B cell (primary cell): ENCODE data around the gene ITGB1. TPM values are rescaled to one million over a fixed set of nuclear protein-coding genes. Genes with fewer than 3 reads are reported as not detected.

ENCODE experiments used
- ATAC-seq: fragments of 200-7000 bp; cut with Tn5 transposase; one replicate; pipeline ENCODE4 v1.10.0; 2021; ENCODE audit warnings: low read depth, mild to moderate bottlenecking, moderate number of reproducible peaks, moderate library complexity
- CTCF ChIA-PET: fragments of 350-600 bp; sonication (Branson Sonifier 250); formaldehyde crosslinking; loops from one replicate; lab custom pipeline; 2021; ENCODE audit warnings: antibody characterized with exemption, inconsistent platforms; lab: Charles Lee
- POLR2A ChIA-PET: fragments of 350-600 bp; sonication (Branson Sonifier 250); formaldehyde crosslinking; loops from one replicate; lab custom pipeline; 2021; ENCODE audit warnings: antibody characterized with exemption; lab: Charles Lee
- DNase-seq: peaks from one replicate; pipeline ENCODE4 v3.0.0; 2013
- H2AFZ ChIP-seq: 2 replicates; pipeline ENCODE4 v1.6.1; 2012; ENCODE audit warnings: mild to moderate bottlenecking, low read depth, low read length; ENCODE audit not compliant: insufficient read depth, poor library complexity, severe bottlenecking
- H3K27ac ChIP-seq, 2 donors: 1 replicate in 1 of 2; 2 replicates in 1 of 2; pipeline ENCODE4 v1.5.1; 2012 to 2013; ENCODE audit warnings: low read length in 2 of 2, mild to moderate bottlenecking in 2 of 2, moderate library complexity in 1 of 2
- H3K27me3 ChIP-seq, 4 experiments: fragments of 200-600 bp in 1 of 4; sonication (generic) in 1 of 4; replicated peaks in 1 of 4; 1 replicate in 2 of 4; 2 replicates in 2 of 4; pipeline versions ENCODE4 v1.6.1 to v1.7.0; 2013 to 2016; ENCODE audit warnings: low read length in 3 of 4, mild to moderate bottlenecking in 2 of 4, mixed read lengths in 1 of 4, moderate library complexity in 1 of 4; ENCODE audit not compliant: insufficient read depth in 4 of 4, control insufficient read depth in 3 of 4; ENCODE audit errors: control extremely low read depth in 1 of 4
- H3K36me3 ChIP-seq, 2 experiments: replicated peaks in 1 of 2; 1 replicate in 1 of 2; 2 replicates in 1 of 2; pipeline versions ENCODE4 v1.6.1 to v1.7.1; 2013; ENCODE audit warnings: low read length in 1 of 2; ENCODE audit not compliant: insufficient read depth in 2 of 2, control insufficient read depth in 1 of 2; ENCODE audit errors: control extremely low read depth in 1 of 2, extremely low read depth in 1 of 2
- H3K4me1 ChIP-seq, 2 donors: fragments of 200-600 bp in 1 of 2; sonication (generic) in 1 of 2; 1 replicate in 1 of 2; 2 replicates in 1 of 2; pipeline versions ENCODE4 v1.5.1 to v1.6.1; 2013 to 2017; ENCODE audit warnings: low read length in 2 of 2; ENCODE audit not compliant: control insufficient read depth in 2 of 2, insufficient read depth in 2 of 2
- H3K4me2 ChIP-seq: replicated peaks from 2 replicates; pipeline ENCODE3; 2012; ENCODE audit warnings: mild to moderate bottlenecking, low read depth, low read length; ENCODE audit not compliant: poor library complexity, severe bottlenecking
- H3K4me3 ChIP-seq, 5 experiments: fragments of 200-600 bp in 1 of 5; sonication (generic) in 1 of 5; 1 replicate in 3 of 5; 2 replicates in 2 of 5; pipeline versions ENCODE4 v1.5.1 to v1.7.0; 2011 to 2016; ENCODE audit warnings: low read length in 4 of 5, mild to moderate bottlenecking in 4 of 5, low read depth in 2 of 5, control low read depth in 1 of 5, moderate library complexity in 1 of 5; ENCODE audit not compliant: insufficient read depth in 1 of 5; ENCODE audit errors: control extremely low read depth in 1 of 5, extremely low read depth in 1 of 5
- H3K79me2 ChIP-seq: fragments of 200-600 bp; sonication (generic); one replicate; pipeline ENCODE4 v1.6.0; 2016; ENCODE audit warnings: low read length; ENCODE audit not compliant: control insufficient read depth, insufficient read depth
- H3K9ac ChIP-seq: fragments of 200-600 bp; sonication (generic); 2 replicates; pipeline ENCODE4 v1.6.1; 2017; ENCODE audit warnings: mild to moderate bottlenecking, low read length, moderate library complexity
- H3K9me3 ChIP-seq, 3 donors: one replicate each; pipeline versions ENCODE4 v1.6.1 to v1.7.1; 2013; ENCODE audit warnings: low read length in 2 of 3; ENCODE audit not compliant: control insufficient read depth in 2 of 3, insufficient read depth in 1 of 3; ENCODE audit errors: control extremely low read depth in 1 of 3
- H4K20me1 ChIP-seq: 2 replicates; pipeline ENCODE4 v1.6.0; 2012; ENCODE audit warnings: mild to moderate bottlenecking, low read length; ENCODE audit not compliant: insufficient read depth, control insufficient read depth, poor library complexity, severe bottlenecking
- H3K27ac Mint-ChIP-seq: one replicate; pipeline ENCODE4 v1.8.0; 2021; ENCODE audit warnings: mixed read lengths
- H3K27me3 Mint-ChIP-seq: one replicate; pipeline ENCODE4 v1.8.0; 2021; ENCODE audit warnings: mixed read lengths
- H3K4me1 Mint-ChIP-seq: one replicate; pipeline ENCODE4 v1.8.0; 2021; ENCODE audit warnings: mixed read lengths
- H3K4me3 Mint-ChIP-seq: one replicate; pipeline ENCODE4 v1.8.0; 2021; ENCODE audit warnings: mixed read lengths
- H3K9me3 Mint-ChIP-seq: one replicate; pipeline ENCODE4 v1.8.0; 2022; ENCODE audit warnings: mixed read lengths; ENCODE audit not compliant: insufficient read depth
- EZH2 ChIP-seq: IDR thresholded peaks from 2 replicates; pipeline ENCODE4 v1.6.1; 2012; ENCODE audit warnings: borderline replicate concordance, low read depth, mild to moderate bottlenecking, moderate library complexity, low read length; ENCODE audit not compliant: insufficient read depth, poor library complexity, severe bottlenecking
- WGBS: methylation state at CpG from one replicate; pipeline ENCODE4 v1.1.5; 2013; ENCODE audit warnings: missing lambda C conversion rate; ENCODE audit not compliant: insufficient coverage; 5-methylcytosine and 5-hydroxymethylcytosine counted together
- intact Hi-C: fragments of 100-400 bp; cut with micrococcal nuclease; formaldehyde crosslinking; loops from one replicate; pipeline ENCODE4 v1.10.0; 2022
- polyA plus RNA-seq: library from polyadenylated mRNA; depleted of rRNA; stranded (reverse); fragments of >200 nt; gene quantifications from 2 replicates; pipeline ENCODE4 v1.2.3, GENCODE V29; 2012
- total RNA-seq, 2 donors: library from RNA; stranded (reverse); fragments of 120-200 nt in 1 of 2; gene quantifications; 1 replicate in 1 of 2; 2 replicates in 1 of 2; pipeline versions ENCODE4 v1.2.3 to v1.2.4, GENCODE V29; 2013 to 2022
- TF ChIP-seq, protein P1 (sequence below): fragments of 200-600 bp; IDR thresholded peaks from one replicate; pipeline ENCODE4 v1.8.0; 2022; ENCODE audit warnings: antibody characterized with exemption, mild to moderate bottlenecking

ITGB1 gene
- total and polyA plus RNA-seq, 2 donors (not counting 1 experiment from before 2014, with no cell fraction given): 30.8 to 128 TPM

DNA sequence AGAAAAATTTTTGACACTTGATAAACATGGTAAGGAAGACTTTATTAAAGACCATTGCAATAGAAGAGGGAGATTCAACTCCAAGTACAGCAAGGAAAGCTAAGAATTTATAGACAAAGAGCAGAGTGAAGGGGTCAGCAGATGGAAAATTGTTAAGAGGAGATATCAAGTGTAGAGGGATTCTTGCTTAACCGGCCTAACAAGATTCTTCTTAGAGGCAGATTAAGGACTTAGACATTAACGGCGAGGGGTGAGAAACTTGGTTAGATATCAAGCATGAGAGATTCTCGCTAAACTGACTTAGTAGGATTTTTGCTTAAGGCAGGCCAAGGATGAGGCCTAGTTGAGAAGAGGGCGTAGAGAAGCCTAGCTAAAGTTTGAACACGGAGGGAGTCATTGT lies 76.0 kb downstream of the ITGB1 start:
- Histone ChIP-seq H3K27me3 (no peaks in the 10 kb centered on the region), H3K36me3 (no peaks in the 10 kb centered on the region), H4K20me1 (no peaks in the 10 kb centered on the region), H3K79me2 (no peaks in the 10 kb centered on the region), H2AFZ (no peak overlapping the region), H3K4me3 (no peak overlapping the region), H3K4me1 (no peaks in the 10 kb centered on the region), H3K9ac (no peak overlapping the region), H3K4me2 (no peak overlapping the region), H3K9me3 (peaks cover 0 to 5% (median 0%) of the 10 kb centered on the region in 3 donors), H3K27ac (no peak overlapping the region)
- POLR2A ChIA-PET: no interaction called here
- WGBS: 98% methylated on average over 6 of the region's 6 CpGs
- no peak for DNase-seq
- Mint-ChIP-seq H3K4me1 (no peaks in the 10 kb centered on the region), H3K27ac (no peak overlapping the region), H3K27me3 (no peaks in the 10 kb centered on the region), H3K4me3 (no peak overlapping the region), H3K9me3 (no peaks in the 10 kb centered on the region)
- ATAC-seq: no peak
- intact Hi-C loops: no loop called here
- CTCF ChIA-PET: no interaction called here
- TF ChIP-seq, protein P1, sequence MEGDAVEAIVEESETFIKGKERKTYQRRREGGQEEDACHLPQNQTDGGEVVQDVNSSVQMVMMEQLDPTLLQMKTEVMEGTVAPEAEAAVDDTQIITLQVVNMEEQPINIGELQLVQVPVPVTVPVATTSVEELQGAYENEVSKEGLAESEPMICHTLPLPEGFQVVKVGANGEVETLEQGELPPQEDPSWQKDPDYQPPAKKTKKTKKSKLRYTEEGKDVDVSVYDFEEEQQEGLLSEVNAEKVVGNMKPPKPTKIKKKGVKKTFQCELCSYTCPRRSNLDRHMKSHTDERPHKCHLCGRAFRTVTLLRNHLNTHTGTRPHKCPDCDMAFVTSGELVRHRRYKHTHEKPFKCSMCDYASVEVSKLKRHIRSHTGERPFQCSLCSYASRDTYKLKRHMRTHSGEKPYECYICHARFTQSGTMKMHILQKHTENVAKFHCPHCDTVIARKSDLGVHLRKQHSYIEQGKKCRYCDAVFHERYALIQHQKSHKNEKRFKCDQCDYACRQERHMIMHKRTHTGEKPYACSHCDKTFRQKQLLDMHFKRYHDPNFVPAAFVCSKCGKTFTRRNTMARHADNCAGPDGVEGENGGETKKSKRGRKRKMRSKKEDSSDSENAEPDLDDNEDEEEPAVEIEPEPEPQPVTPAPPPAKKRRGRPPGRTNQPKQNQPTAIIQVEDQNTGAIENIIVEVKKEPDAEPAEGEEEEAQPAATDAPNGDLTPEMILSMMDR: no peak
- TF ChIP-seq EZH2: no peak

DNA sequence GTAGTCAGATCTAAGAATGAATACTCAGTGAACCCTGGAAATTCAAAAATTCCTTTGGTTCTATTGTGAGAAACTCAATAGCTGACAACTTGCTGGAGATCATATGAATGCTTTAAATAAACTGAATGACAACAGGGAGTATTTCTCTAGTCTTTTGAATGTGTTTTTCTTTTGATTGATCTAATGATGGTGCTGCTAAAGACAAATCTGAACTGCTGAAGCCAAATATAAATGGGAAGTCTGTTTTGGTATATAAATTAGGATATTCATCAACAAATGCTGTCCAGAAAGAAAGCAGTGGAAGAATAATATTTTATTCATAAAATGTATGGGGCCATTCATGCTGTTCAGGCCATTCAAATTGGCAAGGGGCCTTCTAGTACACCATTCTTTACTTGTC lies 79.4 kb downstream of the ITGB1 start:
- no peaks in the 10 kb centered on the region for H3K27me3 ChIP-seq
- no peak for DNase-seq

More for the DNA sequence above, 79.4 kb downstream of the ITGB1 start:
- Histone ChIP-seq H3K4me1 (no peaks in the 10 kb centered on the region), H3K4me3 (no peak overlapping the region), H3K9me3 (peaks cover 0 to 5% (median 0%) of the 10 kb centered on the region in 3 donors), H3K4me2 (no peak overlapping the region), H2AFZ (no peak overlapping the region), H3K9ac (no peak overlapping the region), H3K27ac (no peak overlapping the region), H3K36me3 (no peaks in the 10 kb centered on the region), H4K20me1 (no peaks in the 10 kb centered on the region), H3K79me2 (no peaks in the 10 kb centered on the region)
- H3K27me3 Mint-ChIP-seq: peaks cover 3% of the 10 kb centered on the region
- H3K27ac Mint-ChIP-seq: no peak overlapping the region
- intact Hi-C loops: no loop called here
- H3K9me3 Mint-ChIP-seq: peaks cover 2% of the 10 kb centered on the region
- no peak overlapping the region for H3K4me3 Mint-ChIP-seq
- no peak for TF ChIP-seq EZH2
- TF ChIP-seq, protein P1: no peak
- no peaks in the 10 kb centered on the region for H3K4me1 Mint-ChIP-seq
- CTCF ChIA-PET: interaction anchor here (1.3 kb wide), 1 partner anchor 277 kb away, joined by 6 read pairs; no protein-coding TSS in a partner anchor
- ATAC-seq: no peak
- POLR2A ChIA-PET: no interaction called here
